Cardiac ventricle fibroblast (primary cell): ENCODE data around the gene PIWIL1. TPM values are rescaled to one million over a fixed set of nuclear protein-coding genes. Genes with fewer than 3 reads are reported as not detected.

Experiments
- total RNA-seq: library from RNA; depleted of rRNA; stranded (reverse); fragments of >200 nt; gene quantifications from 2 replicates; pipeline ENCODE4 v1.2.3, GENCODE V29; 2015

PIWIL1 gene
- not detected in 2 replicates for total RNA-seq

GRCh38 chr12:130337488-130338303, at the start of gene PIWIL1:
Gene PIWIL1, plus strand, starts transcription at chr12:130337887. Its CDS starts 4,705 bp downstream, at chr12:130342592.

Other genes starting within 250 kb of the PIWIL1 start
- gene FZD10, start 175.4 kb upstream of the PIWIL1 start, total RNA-seq, result 0.19 TPM in 1 of 2 replicates, not detected in the other